Esophagus muscularis mucosa (tissue), 4 donors: Measurements from ENCODE around the gene C2orf81. TPM values are rescaled to one million over a fixed set of nuclear protein-coding genes. Genes with fewer than 3 reads are reported as not detected.
A peak's percentile ranks its signal among the peaks of the same experiment; 100 is the strongest.

Source experiments
- DNase-seq: peaks from one replicate; pipeline ENCODE4 v3.0.0-alpha.2; 2017; ENCODE audit errors: extremely low spot score
- H3K27ac ChIP-seq, 4 donors: fragments of 200-600 bp; sonication (generic); replicated peaks in 1 of 4; 1 replicate in 3 of 4; 2 replicates in 1 of 4; pipeline ENCODE4 v1.5.1; 2016 to 2019; ENCODE audit warnings: mild to moderate bottlenecking in 1 of 4
- H3K27me3 ChIP-seq, 4 donors: fragments of 200-600 bp; sonication (generic); one replicate each; pipeline versions ENCODE4 v1.5.1 to v1.6.0; 2016 to 2019
- H3K36me3 ChIP-seq, 4 donors: fragments of 200-600 bp; sonication (generic); one replicate each; pipeline ENCODE4 v1.5.1; 2016 to 2019
- H3K4me1 ChIP-seq, 4 donors: fragments of 200-600 bp; sonication (generic); one replicate each; pipeline ENCODE4 v1.5.1; 2016 to 2019
- H3K4me3 ChIP-seq, 4 donors: fragments of 200-600 bp; sonication (generic); 1 replicate in 2 of 4; 2 replicates in 2 of 4; pipeline ENCODE4 v1.5.1; 2016 to 2019; ENCODE audit warnings: mild to moderate bottlenecking in 4 of 4, moderate library complexity in 1 of 4
- H3K9me3 ChIP-seq, 4 donors: fragments of 200-600 bp; sonication (generic); 1 replicate in 3 of 4; 2 replicates in 1 of 4; pipeline ENCODE4 v1.5.1; 2016 to 2019
- CTCF ChIP-seq, 3 experiments: fragments of 200-600 bp in 2 of 3; fragments of 450-650 bp in 1 of 3; sonication (generic) in 2 of 3; IDR thresholded peaks; one replicate each; pipeline ENCODE4 v1.5.1; 2017 to 2019; ENCODE audit warnings: antibody characterized with exemption in 3 of 3, mild to moderate bottlenecking in 2 of 3, moderate library complexity in 1 of 3
- EP300 ChIP-seq: sonication (generic); formaldehyde crosslinking; IDR thresholded peaks from one replicate; pipeline ENCODE4 v1.6.1; 2017; ENCODE audit warnings: antibody characterized with exemption
- POLR2A ChIP-seq: fragments of 450-650 bp; IDR thresholded peaks from one replicate; pipeline ENCODE4 v1.6.1; 2017; ENCODE audit warnings: antibody characterized with exemption, moderate library complexity, mild to moderate bottlenecking, low read depth
- POLR2AphosphoS5 ChIP-seq, 2 donors: sonication (generic); formaldehyde crosslinking; IDR thresholded peaks; one replicate each; pipeline ENCODE4 v1.6.1; 2017; ENCODE audit warnings: antibody characterized with exemption in 2 of 2
- WGBS: methylation state at CpG from one replicate; pipeline ENCODE4 v1.1.5; 2018; 5-methylcytosine and 5-hydroxymethylcytosine counted together
- intact Hi-C: fragments of 100-400 bp; cut with DNase I; formaldehyde crosslinking; loops from one replicate; pipeline ENCODE4 v1.15.1; 2023
- total RNA-seq, 4 donors: library from RNA; depleted of rRNA; stranded (reverse); fragments of >200 nt; gene quantifications; one replicate each; pipeline versions ENCODE4 v1.1.0 to v1.2.1, GENCODE V29; 2016

Gene C2orf81
- total RNA-seq, 4 donors from 2014 or later = 0.66 to 4.6 (median 3.2) TPM

GRCh38 chr2:74457549-74458131, 36.2 kb upstream of the C2orf81 start:
- H3K4me3 ChIP-seq = peak overlapping the region; percentile 68 to 85 (median 74)
- no peaks in the 10 kb centered on the region for H3K9me3 ChIP-seq
- H3K4me1 ChIP-seq = peaks cover 32 to 43% (median 41%) of the 10 kb centered on the region in 4 donors
- H3K27ac ChIP-seq = peak overlapping the region; percentile 91 to 98 (median 96)
- TF ChIP-seq POLR2A = peak; percentile 58
- no peak for TF ChIP-seq CTCF (IDR thresholded peaks at IDR 0.05)
- no peak for TF ChIP-seq EP300
- TF ChIP-seq POLR2AphosphoS5 (IDR thresholded peaks at IDR 0.05) = peak in 1 of 2 donors; percentile 96
- intact Hi-C loops = no loop called here
- no peaks in the 10 kb centered on the region for H3K27me3 ChIP-seq
- H3K36me3 ChIP-seq = peaks cover 10 to 20% (median 18%) of the 10 kb centered on the region in 4 donors
- WGBS = 0% methylated on average over 10 of the region's 46 CpGs
- DNase-seq = peak; percentile 93

- no peaks in the 10 kb centered on the region for H3K9me3 ChIP-seq
- under 1% methylated on average over 17 of the region's 27 CpGs for WGBS
- H3K36me3 ChIP-seq = peaks cover 5 to 15% (median 13%) of the 10 kb centered on the region in 4 donors
- peak overlapping the region; percentile 91 to 98 (median 96) for H3K27ac ChIP-seq
- H3K4me3 ChIP-seq = peak overlapping the region; percentile 68 to 85 (median 74)
- DNase-seq = no peak
- intact Hi-C loops = no loop called here
- H3K27me3 ChIP-seq = no peaks in the 10 kb centered on the region
- no peak for TF ChIP-seq POLR2AphosphoS5 (IDR thresholded peaks at IDR 0.05)
- peaks cover 32 to 43% (median 41%) of the 10 kb centered on the region in 4 donors for H3K4me1 ChIP-seq
Observed at GRCh38 chr2:74457129-74457548, 35.7 kb upstream of the C2orf81 start.

- under 1% methylated on average over 35 of the region's 40 CpGs for WGBS
Observed at GRCh38 chr2:74454654-74455511, 33.5 kb upstream of the C2orf81 start, which contains the start of gene INO80B. INO80B (plus strand) TSS chr2:74455087; CDS start chr2:74455117, 30 bp downstream.

GRCh38 chr2:74450570-74451190, 29.3 kb upstream of the C2orf81 start:
- 84% methylated on average over 3 of the region's 3 CpGs for WGBS
- TF ChIP-seq POLR2AphosphoS5 (IDR thresholded peaks at IDR 0.05) = no peak
- TF ChIP-seq EP300 = no peak
- no peak for TF ChIP-seq POLR2A
- TF ChIP-seq CTCF (IDR thresholded peaks at IDR 0.05) = no peak
- intact Hi-C loops = no loop called here

More at GRCh38 chr2:74454654-74455511, 33.5 kb upstream of the C2orf81 start, which contains the start of gene INO80B:
- Histone ChIP-seq H3K4me3 (peak within 1 kb of the TSS; percentile 63 to 80 (median 70)), H3K9me3 (no peaks in the 10 kb centered on the region), H3K27me3 (no peaks in the 10 kb centered on the region), H3K4me1 (peaks cover 32 to 43% (median 41%) of the 10 kb centered on the region in 4 donors), H3K36me3 (no peaks in the 10 kb centered on the region), H3K27ac (peak within 1 kb of the TSS; percentile 66 to 74 (median 68))
- peak; percentile 99 for DNase-seq
- intact Hi-C loops = no loop called here
- TF ChIP-seq CTCF (IDR thresholded peaks at IDR 0.05) (peak in 1 of 3 experiments; percentile 28), POLR2AphosphoS5 (IDR thresholded peaks at IDR 0.05) (peak; percentile 84 to 99), EP300 (no peak)

GRCh38 chr2:74448771-74449170, 27.4 kb upstream of the C2orf81 start:
- intact Hi-C loops = no loop called here
- 67% methylated on average over 2 of the region's 2 CpGs for WGBS

More at GRCh38 chr2:74450570-74451190, 29.3 kb upstream of the C2orf81 start:
- Histone ChIP-seq H3K4me1 (peaks cover 6 to 11% (median 9%) of the 10 kb centered on the region in 4 donors), H3K36me3 (no peaks in the 10 kb centered on the region), H3K27me3 (peaks cover 0 to 3% (median 0%) of the 10 kb centered on the region in 4 donors), H3K4me3 (no peak overlapping the region), H3K27ac (no peak overlapping the region), H3K9me3 (no peaks in the 10 kb centered on the region)
- no peak for DNase-seq

More at GRCh38 chr2:74448771-74449170, 27.4 kb upstream of the C2orf81 start:
- no peak overlapping the region for H3K4me3 ChIP-seq
- no peaks in the 10 kb centered on the region for H3K9me3 ChIP-seq
- no peak overlapping the region for H3K27ac ChIP-seq
- no peak for TF ChIP-seq EP300
- no peak for TF ChIP-seq POLR2AphosphoS5 (IDR thresholded peaks at IDR 0.05)
- no peak for TF ChIP-seq POLR2A
- TF ChIP-seq CTCF (IDR thresholded peaks at IDR 0.05) = no peak
- DNase-seq = no peak
- peaks cover 0 to 6% (median 0%) of the 10 kb centered on the region in 4 donors for H3K27me3 ChIP-seq
- H3K36me3 ChIP-seq = no peaks in the 10 kb centered on the region
- H3K4me1 ChIP-seq = no peaks in the 10 kb centered on the region
